ENCODE data around the gene SKAP2.

DNA sequence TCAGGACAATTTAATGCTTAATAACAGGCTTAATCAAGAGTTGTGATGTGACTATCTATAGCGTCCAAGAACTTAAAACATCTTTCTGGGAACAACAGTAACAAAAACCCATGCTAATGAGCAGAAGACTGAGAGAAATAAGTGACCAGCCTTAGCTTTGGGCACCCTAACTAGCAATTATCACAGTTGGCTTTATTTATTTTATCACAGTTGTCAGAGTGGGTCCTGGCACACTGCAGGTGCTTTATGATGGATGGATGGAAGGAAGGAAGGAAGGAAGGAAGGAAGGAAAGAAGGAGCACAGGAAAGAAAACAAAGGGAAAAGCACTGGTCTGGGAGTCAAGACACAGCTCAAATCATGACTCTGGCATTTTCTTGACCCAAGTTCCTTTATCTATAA, 181.1 kb downstream of the SKAP2 start:
- TF ChIP-seq POLR2A (IDR thresholded peaks at IDR 0.05; ENCODE audit: low read depth, low read length), result no peak
- TF ChIP-seq POLR2AphosphoS5 (IDR thresholded peaks at IDR 0.05; ENCODE audit: low read depth, low read length), result no peak
- no peak for TF ChIP-seq TAF1 (IDR thresholded peaks at IDR 0.05; ENCODE audit: borderline replicate concordance, low read depth, low read length)
